ENCODE data around the gene ALG13. TPM values are rescaled to one million over a fixed set of nuclear protein-coding genes. Genes with fewer than 3 reads are reported as not detected.

ALG13 gene
- total and polyA plus RNA-seq, 2 of the 8 experiments (the other 6 are each of a cell fraction or from before 2014, with no cell fraction given), result 44.3 to 93.6 TPM

DNA sequence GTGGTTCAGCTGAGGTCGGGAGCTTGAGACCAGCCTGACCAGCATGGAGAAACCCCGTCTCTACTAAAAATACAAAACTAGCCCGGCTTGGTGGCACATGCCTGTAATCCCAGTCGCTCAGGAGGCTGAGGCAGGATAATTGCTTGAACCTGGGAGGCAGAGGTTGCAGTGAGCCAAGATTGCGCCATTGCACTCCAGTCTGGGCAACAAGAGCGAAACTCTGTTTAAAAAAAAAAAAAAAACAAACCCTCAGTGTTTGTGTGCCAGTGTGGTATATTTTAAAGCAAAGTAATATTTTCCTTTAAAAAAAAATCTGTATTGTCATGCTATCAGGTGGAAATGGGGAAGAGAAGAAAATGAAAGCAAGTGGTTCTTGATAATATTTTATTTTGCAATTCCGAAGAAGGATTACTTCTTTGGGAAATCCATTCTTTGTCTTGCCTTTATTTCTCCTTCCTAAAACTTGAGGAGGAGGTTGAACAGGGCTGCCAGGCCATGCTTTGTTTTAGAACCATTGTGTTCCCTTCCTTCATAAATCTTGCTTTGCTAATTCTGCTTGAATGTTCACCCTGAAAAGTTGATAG is 14.4 kb downstream of the ALG13 start:
- Histone ChIP-seq H3K4me2 (ENCODE audit: insufficient read depth in 1 of 2, low read depth in 2 of 2, low read length in 2 of 2) (no peak overlapping the region), H3K79me1 (ENCODE audit: low read depth, low read length) (no peaks in the 10 kb centered on the region), H3K4me1 (replicated peaks in 1 of 4; ENCODE audit: control insufficient read depth in 3 of 4, insufficient read depth in 4 of 4, low read length in 3 of 4) (no peaks in the 10 kb centered on the region), H3K9ac (replicated peaks in 1 of 4; ENCODE audit: extremely low read depth in 1 of 4, low read depth in 3 of 4, low read length in 3 of 4) (no peak overlapping the region), H3K23me2 (ENCODE audit: low read depth, low read length) (no peaks in the 10 kb centered on the region), H2BK12ac (ENCODE audit: low read depth, low read length) (no peak overlapping the region), H4K8ac (ENCODE audit: extremely low read depth, insufficient read depth, low read length) (no peak overlapping the region), H3K23ac (ENCODE audit: insufficient read length) (no peak overlapping the region), H3K18ac (ENCODE audit: extremely low read depth, low read length) (no peak overlapping the region), H3K56ac (replicated peaks; ENCODE audit: insufficient read length, low read depth, low read length) (no peak overlapping the region), H4K5ac (ENCODE audit: insufficient read length, low read depth, low read length) (no peak overlapping the region), H3K9me3 (ENCODE audit: insufficient read depth in 2 of 2, low read depth in 1 of 2, low read length in 1 of 2) (no peaks in the 10 kb centered on the region), H4K20me1 (replicated peaks in 1 of 2; ENCODE audit: control insufficient read depth in 1 of 2, insufficient read depth in 2 of 2, low read length in 2 of 2) (no peaks in the 10 kb centered on the region), H3K4me3 (ENCODE audit: extremely low read depth in 1 of 4, insufficient read depth in 2 of 4, low read depth in 3 of 4, low read length in 4 of 4) (no peak overlapping the region), H3K4ac (replicated peaks; ENCODE audit: insufficient read length, low read depth, low read length) (no peak overlapping the region), H2BK15ac (ENCODE audit: low read length) (no peak overlapping the region), H3K27ac (ENCODE audit: low read depth, low read length) (no peak overlapping the region), H2AK5ac (ENCODE audit: low read depth, low read length) (no peak overlapping the region), H2BK20ac (ENCODE audit: low read length) (no peak overlapping the region), H2BK5ac (ENCODE audit: low read depth, low read length) (no peak overlapping the region), H3K36me3 (ENCODE audit: control insufficient read depth in 2 of 4, insufficient read depth in 4 of 4, low read length in 3 of 4) (peaks cover 0 to 11% (median 0%) of the 10 kb centered on the region in 4 experiments; a peak in 3 of 8 replicates), H3K79me2 (ENCODE audit: control insufficient read depth in 1 of 2, insufficient read depth in 2 of 2, low read length in 2 of 2) (no peaks in the 10 kb centered on the region), H3K27me3 (replicated peaks in 1 of 4; ENCODE audit: control insufficient read depth in 3 of 4, extremely low read depth in 1 of 4, insufficient read depth in 3 of 4, low read length in 3 of 4) (no peaks in the 10 kb centered on the region), H2AFZ (ENCODE audit: low read length) (no peak overlapping the region), H4K91ac (replicated peaks; ENCODE audit: insufficient read length, low read length) (no peak overlapping the region), H3K14ac (ENCODE audit: insufficient read length) (no peak overlapping the region), H2BK120ac (replicated peaks; ENCODE audit: low read depth, low read length) (no peak overlapping the region)
- CTCF ChIA-PET (ENCODE audit: partially characterized antibody), result no interaction called here
- no peak for FAIRE-seq
- DNase-seq (ENCODE audit: low read depth in 1 of 2, low spot score in 2 of 2), result no peak
- WGBS, 2 experiments (ENCODE audit: extremely low coverage in 1 of 2, insufficient coverage in 1 of 2, insufficient read length in 1 of 2, insufficient replicate concordance in 2 of 2, low coverage in 1 of 2, low lambda C conversion rate in 2 of 2, missing lambda C conversion rate in 1 of 2), result 100% methylated on average over 1 of the region's 7 CpGs; no CpG with 5 or more reads in 1 of the 2 experiments
- POLR2A ChIA-PET (ENCODE audit: partially characterized antibody), result no interaction called here
- TF ChIP-seq SP2 (IDR thresholded peaks at IDR 0.05; ENCODE audit: low read length), result no peak
- no peak for TF ChIP-seq GTF2F1 (IDR thresholded peaks at IDR 0.05; ENCODE audit: borderline replicate concordance, low read depth, low read length)
- no peak for TF ChIP-seq NANOG (IDR thresholded peaks at IDR 0.05; ENCODE audit: insufficient read depth, low read depth, low read length, poor library complexity, severe bottlenecking)
- TF ChIP-seq POLR2AphosphoS5 (IDR thresholded peaks at IDR 0.05; ENCODE audit: low read depth, low read length), result no peak
- TF ChIP-seq SP4 (IDR thresholded peaks at IDR 0.05; ENCODE audit: low read length), result no peak
